Measurements from ENCODE around the gene ATP13A1.

- TF ChIP-seq, protein P1, sequence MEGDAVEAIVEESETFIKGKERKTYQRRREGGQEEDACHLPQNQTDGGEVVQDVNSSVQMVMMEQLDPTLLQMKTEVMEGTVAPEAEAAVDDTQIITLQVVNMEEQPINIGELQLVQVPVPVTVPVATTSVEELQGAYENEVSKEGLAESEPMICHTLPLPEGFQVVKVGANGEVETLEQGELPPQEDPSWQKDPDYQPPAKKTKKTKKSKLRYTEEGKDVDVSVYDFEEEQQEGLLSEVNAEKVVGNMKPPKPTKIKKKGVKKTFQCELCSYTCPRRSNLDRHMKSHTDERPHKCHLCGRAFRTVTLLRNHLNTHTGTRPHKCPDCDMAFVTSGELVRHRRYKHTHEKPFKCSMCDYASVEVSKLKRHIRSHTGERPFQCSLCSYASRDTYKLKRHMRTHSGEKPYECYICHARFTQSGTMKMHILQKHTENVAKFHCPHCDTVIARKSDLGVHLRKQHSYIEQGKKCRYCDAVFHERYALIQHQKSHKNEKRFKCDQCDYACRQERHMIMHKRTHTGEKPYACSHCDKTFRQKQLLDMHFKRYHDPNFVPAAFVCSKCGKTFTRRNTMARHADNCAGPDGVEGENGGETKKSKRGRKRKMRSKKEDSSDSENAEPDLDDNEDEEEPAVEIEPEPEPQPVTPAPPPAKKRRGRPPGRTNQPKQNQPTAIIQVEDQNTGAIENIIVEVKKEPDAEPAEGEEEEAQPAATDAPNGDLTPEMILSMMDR (IDR thresholded peaks at IDR 0.05; ENCODE audit: low read length) = no peak
- no peak for TF ChIP-seq EZH2 (IDR thresholded peaks at IDR 0.05; ENCODE audit: borderline replicate concordance, low read length)
Measured at GRCh38 chr19:19634516-19635312, 28.8 kb downstream of the ATP13A1 start.

All from OCI-LY1 (cell line).